GM12865 (cell line): ENCODE results near the gene PIMREG.
"Not testable (repeated sequence)": the region's sequence is repeated elsewhere in the genome, so short reads cannot be mapped to it uniquely, and the experiment has no call there.

ENCODE experiments used
- DNase-seq: peaks from one replicate; pipeline ENCODE4 v3.0.0; 2010; ENCODE audit warnings: low read depth
- H3K4me3 ChIP-seq: 2 replicates; pipeline ENCODE4 v1.5.1; 2011; ENCODE audit warnings: mild to moderate bottlenecking, low read depth, low read length, control low read depth
- CTCF ChIP-seq: IDR thresholded peaks from 2 replicates; pipeline ENCODE4 v1.5.1; 2011; ENCODE audit warnings: low read length, control low read depth, low read depth, inconsistent platforms; ENCODE audit not compliant: insufficient read depth; ENCODE audit errors: missing control alignments

PIMREG gene

DNA sequence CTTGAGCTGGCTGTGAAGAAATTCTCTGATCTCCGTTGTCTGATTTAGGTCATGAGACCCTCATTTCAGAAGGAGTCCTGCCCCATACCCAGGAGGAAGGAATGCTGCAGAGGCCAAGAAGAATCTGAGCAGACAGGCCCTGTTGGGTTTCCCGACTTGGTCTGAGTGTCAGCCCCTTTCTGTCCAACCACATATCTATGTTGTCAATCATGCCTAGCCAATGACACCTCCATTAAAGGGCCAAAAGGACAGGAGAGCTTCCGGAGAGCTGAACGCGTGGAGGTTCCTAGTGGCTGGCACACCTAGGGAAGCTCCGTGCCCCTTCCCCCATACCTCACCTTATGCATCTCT, 37.8 kb downstream of the PIMREG start:
- no peak overlapping the region for H3K4me3 ChIP-seq
- DNase-seq = no peak
- no peak for TF ChIP-seq CTCF

GRCh38 chr17:6482796-6483195, 38.5 kb downstream of the PIMREG start:
- not testable (repeated sequence) for DNase-seq, H3K4me3 ChIP-seq

GRCh38 chr17:6483507-6483906, 39.3 kb downstream of the PIMREG start:
- H3K4me3 ChIP-seq = no peak overlapping the region
- no peak for TF ChIP-seq CTCF
- DNase-seq = no peak

DNA sequence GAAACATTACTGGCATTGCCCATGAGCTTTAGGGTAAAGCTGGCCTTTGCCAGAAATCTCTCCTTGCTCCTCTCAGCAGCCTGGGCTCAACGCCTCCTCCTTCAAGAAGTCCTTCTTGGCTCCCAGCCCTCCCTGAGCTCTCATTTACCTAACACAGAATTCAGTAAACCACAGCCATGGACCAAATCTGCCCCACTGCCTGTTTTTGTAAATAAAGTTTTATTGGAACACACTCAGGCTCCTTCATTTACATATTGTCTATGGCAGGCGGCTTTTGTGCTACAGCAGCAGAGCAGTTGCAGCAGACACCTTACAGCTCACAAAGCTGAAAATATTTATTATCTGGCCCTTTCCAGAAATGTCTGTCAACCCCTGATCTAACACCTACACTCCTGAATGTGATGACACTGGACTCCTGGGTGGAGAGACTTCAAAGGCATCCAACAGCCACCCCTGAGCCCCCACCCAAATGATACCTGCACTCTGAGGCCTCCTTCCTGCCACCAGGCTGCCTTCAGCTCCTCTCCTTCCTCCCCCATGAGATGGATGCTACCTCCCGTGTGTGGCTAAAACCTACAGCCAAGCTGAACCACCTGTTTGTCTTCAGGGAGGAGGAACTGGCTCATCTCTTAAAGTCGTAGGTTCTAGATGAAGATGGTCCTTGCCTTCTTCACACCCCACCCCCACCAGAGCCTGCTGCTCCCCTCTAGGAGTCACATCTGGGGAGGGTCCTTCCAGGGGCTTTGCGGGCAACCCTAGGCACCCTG, 41.6 kb downstream of the PIMREG start:
- no peak for DNase-seq
- no peak overlapping the region for H3K4me3 ChIP-seq
- TF ChIP-seq CTCF = no peak

GRCh38 chr17:6487251-6488007, 43.2 kb downstream of the PIMREG start:
- no peak for TF ChIP-seq CTCF
- H3K4me3 ChIP-seq = no peak overlapping the region
- DNase-seq = no peak

- H3K4me3 ChIP-seq = no peak overlapping the region
- no peak for DNase-seq
- no peak for TF ChIP-seq CTCF
These were observed 43.8 kb downstream of the PIMREG start for GRCh38 chr17:6488008-6488539.

DNA sequence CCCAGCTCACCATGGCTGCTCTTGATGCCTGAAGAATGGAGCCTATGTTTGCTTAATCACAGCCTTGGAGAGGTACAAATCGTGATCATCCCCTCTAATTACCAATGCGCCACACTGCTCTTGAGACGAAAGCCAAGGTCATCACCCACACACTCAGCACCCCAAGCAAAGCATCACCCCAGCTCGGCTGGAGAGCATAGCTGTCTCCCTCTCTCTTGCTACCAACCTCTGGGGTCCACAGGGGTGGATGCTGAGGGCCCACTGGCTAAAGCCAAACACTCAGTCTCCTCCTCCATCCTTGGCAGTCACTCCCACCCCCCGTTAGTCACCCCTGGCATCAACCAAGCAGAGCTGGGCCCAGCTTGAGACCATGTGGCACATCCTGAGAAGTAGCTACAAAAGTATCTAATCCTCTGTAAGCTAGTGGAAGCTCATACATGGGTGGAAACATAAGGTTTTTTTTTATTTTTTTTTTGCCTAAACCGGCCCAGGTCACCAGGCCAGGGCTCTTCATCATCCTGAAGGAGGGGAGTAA, 44.8 kb downstream of the PIMREG start:
- no peak for TF ChIP-seq CTCF
- no peak for DNase-seq
- H3K4me3 ChIP-seq = no peak overlapping the region
